ACHN (cell line): Measurements from ENCODE around the gene CLEC3A.
"Not testable (repeated sequence)": the region's sequence is repeated elsewhere in the genome, so short reads cannot be mapped to it uniquely, and the experiment has no call there.

ENCODE experiments used
- DNase-seq: peaks from one replicate; pipeline ENCODE4 v3.0.0-alpha.2; 2015
- in situ Hi-C: cut with HindIII; loops from 2 replicates; pipeline ENCODE4 v1.10.0; 2017; ENCODE audit warnings: low sequenced_read_pairs, low pct_ligation_motif_present, low pct_unique_long_range_greater_than_20kb

CLEC3A gene, protein sequence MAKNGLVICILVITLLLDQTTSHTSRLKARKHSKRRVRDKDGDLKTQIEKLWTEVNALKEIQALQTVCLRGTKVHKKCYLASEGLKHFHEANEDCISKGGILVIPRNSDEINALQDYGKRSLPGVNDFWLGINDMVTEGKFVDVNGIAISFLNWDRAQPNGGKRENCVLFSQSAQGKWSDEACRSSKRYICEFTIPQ

DNA sequence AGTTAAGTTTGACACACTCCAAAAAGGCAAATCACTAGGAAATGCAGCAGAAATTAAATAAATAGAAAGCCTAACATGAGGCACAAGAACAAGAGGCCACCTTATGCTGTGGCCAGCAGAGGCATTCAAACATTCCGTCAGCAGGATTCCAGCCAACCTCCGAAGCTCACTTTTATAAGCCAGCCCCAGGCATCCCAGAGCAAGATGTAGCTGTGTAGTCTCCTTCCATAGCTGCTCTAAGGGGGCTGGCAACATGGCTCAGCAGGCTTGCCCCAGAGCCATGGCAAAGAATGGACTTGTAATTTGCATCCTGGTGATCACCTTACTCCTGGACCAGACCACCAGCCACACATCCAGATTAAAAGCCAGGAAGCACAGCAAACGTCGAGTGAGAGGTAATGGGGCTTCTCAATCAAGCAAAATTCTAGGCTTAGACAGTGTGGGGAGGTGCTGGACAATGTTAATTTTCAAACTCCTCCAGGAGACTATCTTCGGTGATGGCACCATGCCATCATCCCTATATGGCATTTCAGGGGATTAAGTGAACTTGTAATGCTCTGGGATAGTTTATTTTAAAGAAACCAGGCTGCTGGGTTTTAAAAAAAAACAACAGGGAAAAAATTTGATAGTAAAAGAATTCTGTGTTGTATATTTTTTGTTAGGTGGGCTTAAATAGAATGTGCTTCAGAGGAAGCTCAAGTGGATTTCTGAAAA is at the start of gene CLEC3A:
TSS of gene CLEC3A (plus strand) at position 202 of the 714 bp plus-strand sequence. CDS start at position 281, 79 bp downstream.
- no peak for DNase-seq
- in situ Hi-C loops: no loop called here

DNA sequence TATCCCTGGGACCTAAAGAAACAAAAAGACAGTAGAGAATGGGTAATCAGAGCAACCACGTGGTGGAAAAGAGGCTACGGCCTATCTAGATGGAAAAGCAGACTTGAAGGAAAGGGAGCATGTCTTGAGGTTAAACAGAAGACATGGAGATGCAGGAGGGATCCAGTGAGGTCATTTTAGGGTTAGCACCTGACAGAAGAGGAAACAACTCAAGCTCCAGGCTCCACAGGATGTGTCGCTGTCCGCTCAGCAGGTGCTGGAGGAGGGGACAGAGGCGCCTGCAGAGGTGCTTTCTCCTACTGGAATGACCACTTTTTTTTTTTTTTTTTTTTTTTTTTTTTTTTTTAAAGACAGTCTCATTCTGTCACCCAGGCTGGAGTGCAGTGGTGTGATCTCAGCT is 47.5 kb upstream of the CLEC3A start:
- in situ Hi-C loops: no loop called here
- peak; percentile 27 for DNase-seq

DNA sequence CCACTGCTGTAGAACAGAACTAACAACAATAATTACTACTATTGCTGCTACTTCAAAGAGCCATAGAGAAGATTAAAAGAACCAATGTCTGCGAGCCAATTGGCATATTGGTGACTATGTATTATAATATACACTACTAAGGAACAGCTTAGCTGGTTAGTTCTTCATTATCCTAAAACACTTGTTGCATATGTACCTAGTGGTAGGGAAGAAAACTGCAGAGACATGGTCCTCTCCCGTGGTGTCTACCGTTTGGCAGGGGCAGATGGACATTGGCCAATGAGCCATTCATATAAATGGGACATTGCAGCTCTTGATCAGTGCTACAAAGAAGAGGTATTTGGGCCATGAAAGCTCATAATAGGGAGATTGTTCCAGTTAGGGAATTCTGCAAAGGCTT is 46.4 kb upstream of the CLEC3A start:
- DNase-seq: no peak
- in situ Hi-C loops: no loop called here

DNA sequence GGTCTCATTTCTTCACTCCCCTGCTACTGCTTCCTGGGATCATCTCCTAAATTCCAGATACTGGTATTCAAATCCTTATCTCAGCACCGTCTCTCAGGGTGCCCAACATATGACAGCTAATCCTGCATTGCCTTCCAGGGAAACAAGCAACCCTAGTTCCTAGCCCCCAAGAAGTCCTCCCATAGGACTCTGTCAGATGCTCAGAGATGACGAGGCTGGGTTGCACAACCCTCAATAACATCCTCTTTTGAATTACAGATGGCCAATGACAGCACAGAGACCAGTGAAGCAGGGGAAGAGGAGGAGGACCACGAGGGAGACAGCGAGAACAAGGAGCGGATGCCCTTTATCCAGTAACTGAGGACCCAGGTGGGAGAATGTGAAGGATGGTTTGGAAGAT is 45.0 kb upstream of the CLEC3A start:
- no peak for DNase-seq
- in situ Hi-C loops: no loop called here

DNA sequence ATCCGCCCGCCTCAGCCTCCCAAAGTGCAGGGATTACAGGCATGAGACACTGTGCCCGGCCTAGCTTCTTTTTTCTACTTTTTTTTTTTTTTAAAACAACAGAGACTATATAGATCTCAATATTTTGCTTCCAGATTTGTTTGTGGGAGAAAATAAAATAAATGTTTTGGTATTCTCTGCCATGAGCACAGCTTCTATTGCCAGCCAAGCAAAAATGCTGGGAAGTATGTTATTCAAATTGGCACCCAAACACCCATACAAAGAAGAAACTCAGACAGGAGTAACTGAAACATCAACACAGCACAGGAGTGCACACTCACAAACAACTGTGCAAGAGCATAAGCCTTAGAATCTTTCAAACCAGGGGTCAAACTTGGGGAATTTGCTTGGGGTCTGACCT is 37.2 kb upstream of the CLEC3A start:
- no peak for DNase-seq
- in situ Hi-C loops: no loop called here

DNA sequence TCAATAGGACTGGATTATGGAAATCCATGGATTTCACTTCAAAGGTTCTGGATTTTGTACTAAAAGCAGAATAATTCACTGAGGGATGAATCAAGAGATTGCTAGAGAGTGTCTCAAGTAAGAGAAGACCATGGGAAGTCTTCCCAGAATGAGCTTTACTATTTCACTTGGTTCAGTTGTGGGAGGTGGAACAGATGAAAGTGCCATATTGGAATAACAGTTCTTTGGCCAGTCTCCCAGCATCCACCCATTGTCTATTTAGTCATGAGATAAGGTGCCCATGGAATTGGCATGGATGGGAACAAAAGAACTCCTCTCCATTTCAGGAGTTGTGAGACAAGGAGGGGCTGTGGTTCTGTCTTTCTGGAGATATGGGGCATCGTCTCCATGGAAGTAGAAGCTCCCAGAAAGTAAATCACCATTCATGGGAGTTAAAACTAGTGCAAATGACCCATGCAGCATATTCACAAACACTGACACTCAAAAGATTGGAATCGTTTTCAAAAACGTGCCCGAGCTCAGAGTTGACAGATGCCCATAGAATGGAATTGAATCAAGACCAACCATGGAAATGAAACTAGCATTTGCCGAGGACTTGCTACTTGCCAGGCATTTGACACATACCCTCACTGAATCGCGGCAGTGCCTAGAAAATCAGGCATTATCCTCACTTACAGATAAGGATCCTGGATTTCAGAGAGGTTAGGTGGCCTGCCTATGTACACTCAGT is 36.2 kb upstream of the CLEC3A start:
- DNase-seq: no peak
- in situ Hi-C loops: no loop called here

DNA sequence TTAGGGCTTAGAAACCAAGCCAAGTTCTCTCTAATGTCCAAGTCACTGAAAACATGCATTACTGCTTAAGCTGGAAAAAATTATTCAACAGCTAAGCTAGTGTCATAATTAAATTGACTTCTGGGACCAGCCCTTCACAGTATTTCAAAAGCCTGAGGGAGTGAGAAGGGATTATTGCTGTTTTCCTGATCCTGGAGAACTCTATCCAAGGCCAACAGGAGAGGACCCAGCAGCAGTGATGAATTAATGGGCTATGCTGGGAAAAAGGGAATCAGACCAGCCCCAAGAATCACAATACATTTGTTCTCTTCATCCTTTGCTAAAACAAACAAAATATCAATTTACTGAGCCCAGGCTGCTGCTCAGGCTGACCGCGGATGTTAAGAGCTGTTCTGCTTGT is 34.5 kb upstream of the CLEC3A start:
- in situ Hi-C loops: no loop called here
- no peak for DNase-seq

DNA sequence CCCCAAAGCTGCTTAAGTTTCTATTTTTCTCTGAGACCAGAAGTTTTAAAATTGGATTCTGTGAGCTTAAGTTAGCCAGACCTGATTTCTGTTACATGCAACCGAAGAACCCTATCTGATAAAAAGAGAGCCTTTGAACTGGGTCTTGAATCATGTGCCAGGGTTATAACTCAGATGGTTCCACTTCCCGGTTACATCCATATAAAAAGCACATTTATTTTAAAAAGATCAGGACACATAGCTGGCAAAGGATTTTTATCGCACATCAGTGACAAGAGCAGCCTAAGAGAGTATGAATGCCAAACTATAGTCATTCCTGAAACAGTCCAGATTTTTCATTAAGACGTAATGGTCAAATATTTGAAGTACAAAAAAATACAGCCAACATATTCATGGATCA is 32.5 kb upstream of the CLEC3A start:
- in situ Hi-C loops: no loop called here

DNA sequence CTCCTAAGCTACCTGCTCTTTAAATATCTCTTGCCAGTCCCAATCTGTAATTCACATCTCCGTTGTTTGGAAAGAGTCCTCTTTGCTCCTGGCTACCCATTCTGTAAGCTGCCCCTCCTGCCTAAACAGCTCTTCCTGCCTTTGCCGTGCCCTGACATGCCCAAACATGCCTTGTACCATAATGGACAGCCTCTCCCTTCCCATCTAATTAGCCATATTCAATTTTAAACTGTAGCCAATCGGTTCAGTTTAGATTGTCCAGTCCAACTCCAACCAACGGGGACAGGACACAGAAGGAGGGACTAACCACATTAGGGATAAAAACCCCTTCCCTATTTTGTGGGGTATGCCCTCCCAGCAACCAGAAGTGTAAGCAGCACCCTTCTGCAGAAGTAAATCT is 30.6 kb upstream of the CLEC3A start:
- in situ Hi-C loops: no loop called here

More for the DNA sequence above, 32.5 kb upstream of the CLEC3A start:
- DNase-seq: no peak

DNA sequence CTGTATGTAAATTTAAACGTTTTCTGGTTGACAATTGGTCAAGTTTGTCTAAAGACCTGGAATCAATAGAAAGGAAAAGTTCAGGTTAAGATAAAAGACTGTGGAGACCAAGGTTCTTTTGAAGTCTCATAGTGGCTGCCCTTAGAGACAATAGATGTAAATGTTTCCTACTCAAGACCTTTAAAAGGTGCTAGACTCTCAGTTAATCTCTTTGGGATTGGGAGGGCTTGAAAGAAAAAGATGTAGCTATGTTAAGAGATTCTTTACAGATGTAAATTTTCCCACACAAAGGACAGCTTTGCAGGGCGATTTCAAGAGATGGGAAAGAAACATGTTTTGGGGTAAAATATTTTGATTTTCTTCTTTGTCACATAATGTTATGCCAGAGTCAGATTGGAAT is 30.0 kb upstream of the CLEC3A start:
- in situ Hi-C loops, DNase-seq: not testable (repeated sequence)

More for the DNA sequence above, 30.6 kb upstream of the CLEC3A start:
- DNase-seq: no peak

DNA sequence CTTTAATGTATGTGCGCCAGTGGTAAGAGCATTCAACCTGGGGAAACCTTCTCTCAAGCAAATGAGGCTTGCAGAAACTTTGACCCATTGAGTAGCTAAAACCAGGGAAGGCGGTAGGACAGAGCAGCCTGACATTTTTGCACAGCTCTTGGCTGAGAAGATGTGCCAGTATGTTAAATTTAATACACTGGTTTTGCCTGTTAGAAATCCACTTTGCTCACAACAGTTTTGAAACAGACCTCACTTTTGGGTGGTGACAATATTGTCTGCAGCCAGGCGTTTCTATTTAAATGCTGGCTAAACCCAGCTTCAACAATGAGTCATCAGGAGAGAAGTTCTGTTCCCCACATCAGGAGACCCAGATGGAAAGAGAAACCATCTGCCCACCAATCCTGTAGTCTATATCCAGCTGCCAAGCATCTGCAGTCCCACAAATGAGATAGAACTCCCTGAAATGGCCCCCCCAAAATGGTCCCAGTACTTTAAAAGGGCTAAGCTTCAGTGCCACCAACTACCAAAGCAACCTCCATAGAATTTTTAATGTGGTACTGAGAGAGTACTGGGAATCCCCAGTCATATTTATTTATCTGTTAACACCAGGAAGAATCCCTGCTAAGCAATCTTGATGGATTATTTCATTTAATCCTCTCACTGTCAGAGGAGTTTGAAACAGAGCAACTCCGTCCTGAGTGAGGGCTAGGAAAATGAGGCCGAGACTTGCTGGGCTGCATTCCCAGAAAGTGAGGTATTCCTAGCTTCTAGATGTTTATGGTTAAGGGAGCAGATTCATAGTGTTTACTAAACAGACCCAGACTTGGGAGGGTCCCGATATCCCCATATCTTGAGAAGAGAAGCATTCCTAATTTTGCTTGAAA is 29.0 kb upstream of the CLEC3A start:
- no peak for DNase-seq
- in situ Hi-C loops: no loop called here

DNA sequence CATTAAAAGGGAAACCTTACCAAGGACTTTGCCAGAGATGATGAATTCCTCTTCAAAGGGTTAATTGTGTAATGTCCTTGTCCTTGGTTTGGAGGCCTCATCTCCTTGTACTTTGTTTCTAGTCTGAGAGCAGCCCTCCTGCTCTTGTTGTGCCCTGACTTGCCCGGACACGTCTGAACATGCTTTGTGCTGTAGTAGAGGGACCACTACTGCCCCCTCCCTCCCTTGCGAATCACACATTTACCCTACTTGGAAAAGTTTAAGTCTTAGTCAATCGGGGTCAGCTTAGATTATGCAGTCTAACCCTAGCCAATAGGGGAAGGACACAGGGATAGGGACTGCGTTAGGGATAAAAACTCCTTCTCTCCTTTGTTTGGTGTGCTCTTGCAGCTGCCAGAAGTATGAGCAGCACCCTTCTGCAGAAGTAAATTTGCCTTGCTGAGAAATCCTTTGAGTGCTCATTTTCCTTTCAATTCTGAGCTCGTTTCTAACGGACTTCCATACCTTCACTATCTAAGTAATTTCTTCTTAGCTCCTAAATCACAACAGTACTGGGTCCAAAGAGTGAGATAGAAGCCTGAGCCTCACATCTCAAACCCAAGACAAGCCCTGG is 26.4 kb upstream of the CLEC3A start:
- in situ Hi-C loops: no loop called here
- no peak for DNase-seq

DNA sequence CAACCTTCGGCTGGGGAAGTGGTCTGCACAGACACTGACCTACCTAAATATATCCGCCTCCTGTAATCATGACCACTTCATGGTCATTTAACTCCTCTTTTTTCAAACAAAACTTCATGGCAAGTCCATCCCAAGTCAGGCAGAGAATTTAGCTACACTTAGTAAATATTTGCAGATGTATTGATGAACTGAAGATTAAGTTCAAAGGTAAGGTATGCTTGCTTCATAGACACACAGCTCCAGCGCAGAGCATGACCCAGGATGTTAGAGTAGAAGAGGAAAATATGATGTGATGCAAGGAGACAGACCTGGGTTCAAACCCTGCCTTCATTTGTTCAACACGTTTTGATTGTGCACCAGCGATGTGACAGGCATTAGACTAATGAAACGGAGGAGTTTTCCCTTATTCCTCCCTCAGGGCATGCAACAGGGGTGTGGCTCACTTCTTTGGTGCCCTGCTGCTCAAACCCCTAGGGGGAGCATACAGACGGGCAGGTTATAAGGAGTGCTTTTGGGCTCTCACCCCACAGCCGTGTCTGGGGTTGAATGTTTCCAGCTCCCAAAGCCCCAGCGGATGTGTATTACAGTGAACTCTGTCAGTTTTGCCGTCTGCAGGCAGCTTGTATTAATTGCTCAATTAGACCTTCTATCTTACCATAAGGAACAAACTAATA is 23.9 kb upstream of the CLEC3A start:
- in situ Hi-C loops: no loop called here
- no peak for DNase-seq

DNA sequence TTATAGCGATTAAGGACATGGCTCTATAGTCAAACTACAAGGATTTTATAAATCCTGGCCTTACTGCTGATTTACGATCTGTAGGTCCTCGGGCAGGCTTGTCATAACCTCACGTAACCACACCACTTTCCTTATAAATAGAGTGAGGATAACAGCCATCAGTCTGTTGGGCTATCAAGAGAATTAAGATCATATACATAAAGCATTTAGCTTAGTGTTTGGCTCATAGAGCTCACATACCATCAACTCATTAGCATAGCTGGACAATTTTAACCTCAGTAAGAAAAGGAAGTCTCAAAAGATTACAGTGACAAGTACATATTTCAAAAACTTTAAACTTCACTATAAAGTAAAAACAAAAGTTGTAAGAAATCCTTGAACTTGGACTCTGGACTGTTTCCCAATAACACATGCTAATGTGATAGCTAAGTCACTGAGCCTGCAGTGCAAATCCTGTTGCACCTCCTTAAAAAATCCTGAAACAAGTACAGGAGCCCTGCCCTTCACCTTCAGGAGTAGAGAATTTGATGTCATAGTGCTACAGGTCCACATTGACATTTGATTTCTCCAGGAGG is 20.8 kb upstream of the CLEC3A start:
- in situ Hi-C loops: no loop called here
- DNase-seq: no peak

DNA sequence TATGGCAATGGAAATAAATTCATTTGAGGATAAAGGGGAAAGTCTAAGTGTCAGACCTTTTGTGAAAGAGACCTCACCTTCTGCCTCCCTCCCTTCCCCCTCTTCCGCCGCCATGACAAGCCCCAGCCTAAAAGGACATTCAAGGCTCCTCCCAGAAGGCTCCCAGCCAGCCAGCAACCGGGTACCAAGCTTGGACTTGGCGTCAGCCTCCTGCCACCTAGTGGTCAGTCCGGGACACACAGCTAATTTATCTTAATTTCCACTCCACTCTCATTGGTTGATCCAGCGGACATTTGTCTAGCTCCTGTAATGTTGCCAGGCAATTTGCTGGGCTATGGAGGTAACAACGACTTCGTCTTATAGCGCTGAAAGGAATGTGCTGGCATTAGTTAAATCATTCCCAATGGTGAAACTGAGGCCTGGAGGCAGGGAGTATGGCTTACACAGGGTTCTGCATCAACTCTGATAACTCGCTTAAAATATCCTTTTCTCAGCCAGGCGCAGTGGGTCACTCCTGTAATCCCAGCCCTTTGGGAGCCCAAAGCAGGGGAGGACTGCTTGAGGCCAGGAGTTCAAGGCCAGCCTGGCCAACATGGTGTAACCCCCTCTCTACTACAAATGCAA is 19.3 kb upstream of the CLEC3A start:
- in situ Hi-C loops: no loop called here
- DNase-seq: peak; percentile 95

DNA sequence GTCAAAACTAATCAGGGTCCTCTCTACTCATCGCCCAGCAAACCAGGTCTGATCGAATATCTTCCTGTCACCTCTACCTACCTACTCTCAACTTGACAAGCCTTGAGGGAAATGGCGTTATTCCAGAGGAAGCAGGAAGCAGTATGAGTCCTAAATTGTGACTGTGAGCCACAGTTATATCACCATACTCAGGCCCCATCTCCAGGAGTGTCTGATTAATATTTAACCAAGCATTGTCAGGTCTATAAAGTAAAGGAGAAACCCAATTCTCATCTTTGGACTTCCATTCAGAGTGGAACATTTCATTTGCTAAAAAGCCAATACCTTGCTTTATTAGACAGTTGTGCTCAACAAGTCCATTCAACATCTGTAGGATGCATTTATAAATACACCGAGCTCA is 17.8 kb upstream of the CLEC3A start:
- no peak for DNase-seq

DNA sequence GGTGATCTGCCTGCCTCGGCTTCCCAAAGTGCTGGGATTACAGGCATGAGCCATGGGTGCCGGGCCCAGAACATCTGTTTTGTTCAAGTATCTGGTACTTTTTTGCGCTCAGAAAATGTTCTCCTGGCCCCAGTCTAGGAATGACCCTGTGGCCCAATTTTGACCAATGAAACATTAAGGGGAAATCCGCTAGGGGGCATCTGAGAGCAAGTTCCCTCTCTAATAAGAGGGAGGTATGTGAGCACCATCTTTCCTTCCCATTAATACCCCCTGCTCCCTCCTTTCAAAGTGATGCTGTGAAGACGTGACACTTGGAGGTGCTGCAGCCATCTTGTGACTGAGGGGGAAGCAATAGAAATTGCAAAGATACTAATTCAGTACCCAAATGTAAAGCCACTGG is 16.5 kb upstream of the CLEC3A start:
- peak; percentile 28 for DNase-seq
- in situ Hi-C loops: no loop called here

More for the DNA sequence above, 17.8 kb upstream of the CLEC3A start:
- in situ Hi-C loops: no loop called here
